Large intestine (tissue), 3 donors: Measurements from ENCODE around the gene CFI. TPM values are rescaled to one million over a fixed set of nuclear protein-coding genes. Genes with fewer than 3 reads are reported as not detected.

Experiments
- DNase-seq, 2 donors: peaks; one replicate each; pipeline versions ENCODE4 v3.0.0 to v3.0.0-alpha.2; 2013
- H3K27ac ChIP-seq: one replicate; pipeline ENCODE4 v1.5.1; 2013; ENCODE audit warnings: low read length
- H3K27me3 ChIP-seq: 2 replicates; pipeline ENCODE4 v1.6.1; 2013; ENCODE audit warnings: low read length; ENCODE audit not compliant: control insufficient read depth, insufficient read depth
- H3K36me3 ChIP-seq: 2 replicates; pipeline ENCODE4 v1.6.1; 2013; ENCODE audit warnings: low read length; ENCODE audit not compliant: control insufficient read depth, insufficient read depth
- H3K4me1 ChIP-seq: one replicate; pipeline ENCODE4 v1.6.1; 2013; ENCODE audit warnings: low read length; ENCODE audit not compliant: control insufficient read depth, insufficient read depth
- H3K4me3 ChIP-seq: one replicate; pipeline ENCODE4 v1.5.1; 2013; ENCODE audit warnings: low read length
- H3K9me3 ChIP-seq: one replicate; pipeline ENCODE4 v1.6.1; 2013; ENCODE audit warnings: mild to moderate bottlenecking, low read depth, low read length, moderate library complexity; ENCODE audit not compliant: control insufficient read depth
- WGBS: methylation state at CpG from one replicate; pipeline ENCODE4 v1.1.5; 2013; ENCODE audit warnings: low lambda C conversion rate; ENCODE audit not compliant: insufficient coverage; 5-methylcytosine and 5-hydroxymethylcytosine counted together
- polyA plus RNA-seq: library from polyadenylated mRNA; unstranded; fragments of 120-200 nt; gene quantifications from one replicate; pipeline ENCODE4 v1.2.1, GENCODE V29; 2013

The CFI gene
- polyA plus RNA-seq, 1 donor, result 244 TPM

DNA sequence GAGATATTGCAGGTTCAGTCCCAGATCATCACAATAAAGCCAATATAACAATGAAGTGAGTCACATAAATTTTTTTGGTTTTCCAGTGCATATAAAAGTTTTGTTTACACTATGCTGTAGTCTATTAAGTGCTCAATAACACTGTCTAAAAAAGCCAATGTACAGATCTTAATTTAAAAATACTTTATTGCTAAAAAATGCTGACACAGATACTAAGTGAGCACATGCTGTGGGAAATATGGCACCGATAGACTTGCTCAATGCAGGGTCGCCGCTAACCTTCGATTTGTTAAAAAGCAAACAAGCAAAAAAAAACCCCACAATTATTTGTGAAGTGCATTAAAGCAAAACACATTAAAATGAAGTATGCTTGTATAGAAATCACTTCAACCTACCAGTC, 82.2 kb downstream of the CFI start:
- no peak for DNase-seq
- WGBS, result 100% methylated on average over 1 of the region's 4 CpGs
- Histone ChIP-seq H3K27ac (no peak overlapping the region), H3K36me3 (peaks cover 19% of the 10 kb centered on the region), H3K27me3 (no peaks in the 10 kb centered on the region), H3K4me1 (no peaks in the 10 kb centered on the region), H3K4me3 (no peak overlapping the region), H3K9me3 (no peaks in the 10 kb centered on the region)

DNA sequence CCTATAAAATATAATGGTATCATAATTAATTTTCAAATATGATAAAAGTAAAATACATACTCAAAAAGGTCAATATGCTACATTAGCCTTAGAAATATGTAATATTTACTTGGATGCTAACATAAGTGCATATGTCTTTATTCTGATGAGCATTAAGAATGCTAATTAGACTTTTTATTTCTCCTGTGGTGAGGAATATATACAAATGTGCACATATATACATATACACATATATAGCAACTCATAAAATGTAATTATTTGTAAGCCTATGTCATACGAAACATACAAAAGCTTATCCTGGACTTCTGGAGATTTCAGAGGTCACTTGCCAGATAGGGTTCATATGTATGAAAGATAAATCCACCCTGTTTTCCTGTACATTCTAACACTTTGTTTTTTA, 83.0 kb downstream of the CFI start:
- Histone ChIP-seq H3K4me3 (no peak overlapping the region), H3K27ac (no peak overlapping the region), H3K9me3 (no peaks in the 10 kb centered on the region), H3K36me3 (peaks cover 24% of the 10 kb centered on the region), H3K27me3 (no peaks in the 10 kb centered on the region), H3K4me1 (no peaks in the 10 kb centered on the region)
- WGBS, result no CpG with 5 or more reads among the region's 1 CpG
- DNase-seq, result no peak

DNA sequence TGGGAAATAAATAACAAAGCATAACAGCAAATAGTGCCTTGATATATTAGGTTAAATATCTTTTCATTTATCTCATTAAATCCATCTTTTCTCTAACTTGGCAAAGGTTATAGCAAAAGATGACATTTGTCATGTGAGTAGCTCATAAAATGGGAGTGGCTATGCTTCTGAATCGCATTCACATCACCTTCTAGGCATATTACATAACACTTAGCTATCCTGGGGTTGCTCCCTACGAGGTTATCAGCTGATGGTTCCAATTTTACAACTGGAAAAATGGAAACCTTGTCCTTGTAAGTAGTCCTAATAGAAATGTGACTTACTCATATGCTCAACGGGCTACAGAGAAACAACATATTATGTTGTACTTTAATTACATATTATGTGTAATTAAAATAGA, 88.3 kb downstream of the CFI start:
- Histone ChIP-seq H3K4me3 (no peak overlapping the region), H3K27ac (no peak overlapping the region), H3K9me3 (no peaks in the 10 kb centered on the region), H3K27me3 (no peaks in the 10 kb centered on the region), H3K4me1 (no peaks in the 10 kb centered on the region), H3K36me3 (peaks cover 29% of the 10 kb centered on the region)
- peak; percentile 45 to 64 for DNase-seq
- WGBS, result 80% methylated on average over 1 of the region's 3 CpGs

DNA sequence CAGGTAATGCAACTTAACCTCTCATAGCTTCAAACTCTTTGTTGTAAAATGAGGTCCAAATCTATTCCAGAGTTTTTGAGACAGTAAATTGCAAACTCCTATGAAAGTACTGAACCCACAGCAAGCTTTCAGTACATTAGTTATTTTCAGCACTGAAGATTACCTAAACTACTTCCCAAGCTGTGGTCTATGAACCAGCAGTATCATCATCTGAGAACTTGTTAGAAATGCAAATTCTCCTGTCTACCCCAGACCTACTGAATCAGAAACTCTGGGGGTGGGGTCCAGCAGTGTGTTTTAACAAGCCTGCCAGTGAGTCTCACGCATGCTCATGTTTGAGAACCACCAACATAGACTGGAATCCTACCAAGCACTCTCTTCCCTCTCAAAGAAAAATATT, 92.8 kb downstream of the CFI start:
- Histone ChIP-seq H3K9me3 (no peaks in the 10 kb centered on the region), H3K36me3 (peaks cover 21% of the 10 kb centered on the region), H3K4me3 (no peak overlapping the region), H3K27ac (no peak overlapping the region), H3K4me1 (peaks cover 8% of the 10 kb centered on the region), H3K27me3 (no peaks in the 10 kb centered on the region)
- no peak for DNase-seq
- no CpG with 5 or more reads among the region's 1 CpG for WGBS

DNA sequence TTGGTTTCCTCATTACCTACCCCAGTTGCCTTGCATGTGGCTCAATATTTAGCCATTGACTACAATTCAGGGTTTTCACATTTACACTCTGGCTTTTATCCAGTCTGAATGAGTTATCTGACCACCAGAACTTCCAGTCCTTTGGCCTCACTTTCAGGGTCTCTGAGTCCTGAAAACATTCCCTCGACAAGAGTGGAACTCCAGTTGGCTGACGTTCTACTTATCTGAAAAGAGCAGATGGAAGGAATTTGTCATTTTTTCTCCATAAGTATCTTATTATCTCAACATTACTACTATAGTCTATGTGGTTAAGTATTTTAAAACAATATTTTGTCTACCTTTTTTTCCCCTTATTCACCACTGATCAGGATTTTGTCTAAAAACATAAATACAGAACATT, 93.4 kb downstream of the CFI start:
- no peak for DNase-seq
- Histone ChIP-seq H3K27me3 (no peaks in the 10 kb centered on the region), H3K27ac (no peak overlapping the region), H3K9me3 (no peaks in the 10 kb centered on the region), H3K4me3 (no peak overlapping the region), H3K4me1 (peaks cover 8% of the 10 kb centered on the region), H3K36me3 (peaks cover 19% of the 10 kb centered on the region)
- 100% methylated on average over 1 of the region's 2 CpGs for WGBS

DNA sequence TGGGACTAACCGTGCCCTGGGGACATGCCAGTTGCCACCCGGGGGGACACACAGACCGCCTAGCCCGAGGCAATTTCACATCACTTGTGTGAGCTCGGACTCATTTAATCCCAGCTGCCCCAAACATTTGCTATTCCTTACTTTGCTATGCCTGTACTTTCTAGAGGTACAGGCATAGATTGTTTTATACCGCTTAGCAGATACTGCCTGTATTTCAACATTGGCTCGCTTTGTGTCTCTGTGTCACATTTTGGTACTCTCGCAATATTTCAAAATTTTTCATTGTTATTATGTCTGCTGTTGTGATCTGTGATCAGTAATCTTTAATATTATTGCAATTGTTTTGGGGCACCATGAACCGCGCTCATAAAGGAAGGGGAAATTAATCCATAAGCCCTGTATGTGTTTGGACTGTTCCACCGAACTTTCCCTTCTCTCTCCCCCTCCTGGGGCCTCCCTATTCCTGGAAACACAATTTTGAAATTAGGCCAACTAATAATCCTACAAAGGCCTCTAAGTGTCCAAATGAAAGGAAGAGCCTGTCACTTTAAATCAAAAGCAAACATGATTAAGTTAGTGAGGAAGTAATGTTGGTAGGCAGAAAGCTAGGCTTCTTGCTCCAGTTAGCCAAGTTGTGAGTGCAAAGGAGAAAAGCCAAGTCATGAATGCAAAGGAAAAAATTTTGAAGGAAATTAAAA, 98.0 kb downstream of the CFI start:
- H3K27me3 ChIP-seq, result no peaks in the 10 kb centered on the region
- peaks cover 32% of the 10 kb centered on the region for H3K4me1 ChIP-seq
- H3K36me3 ChIP-seq, result peaks cover 17% of the 10 kb centered on the region
- DNase-seq, result peak in 1 of 2 donors; percentile 59
- H3K9me3 ChIP-seq, result no peaks in the 10 kb centered on the region
- H3K4me3 ChIP-seq, result peak overlapping the region; percentile 90
- 17% methylated on average over 2 of the region's 11 CpGs for WGBS
- H3K27ac ChIP-seq, result peak overlapping the region; percentile 98

DNA sequence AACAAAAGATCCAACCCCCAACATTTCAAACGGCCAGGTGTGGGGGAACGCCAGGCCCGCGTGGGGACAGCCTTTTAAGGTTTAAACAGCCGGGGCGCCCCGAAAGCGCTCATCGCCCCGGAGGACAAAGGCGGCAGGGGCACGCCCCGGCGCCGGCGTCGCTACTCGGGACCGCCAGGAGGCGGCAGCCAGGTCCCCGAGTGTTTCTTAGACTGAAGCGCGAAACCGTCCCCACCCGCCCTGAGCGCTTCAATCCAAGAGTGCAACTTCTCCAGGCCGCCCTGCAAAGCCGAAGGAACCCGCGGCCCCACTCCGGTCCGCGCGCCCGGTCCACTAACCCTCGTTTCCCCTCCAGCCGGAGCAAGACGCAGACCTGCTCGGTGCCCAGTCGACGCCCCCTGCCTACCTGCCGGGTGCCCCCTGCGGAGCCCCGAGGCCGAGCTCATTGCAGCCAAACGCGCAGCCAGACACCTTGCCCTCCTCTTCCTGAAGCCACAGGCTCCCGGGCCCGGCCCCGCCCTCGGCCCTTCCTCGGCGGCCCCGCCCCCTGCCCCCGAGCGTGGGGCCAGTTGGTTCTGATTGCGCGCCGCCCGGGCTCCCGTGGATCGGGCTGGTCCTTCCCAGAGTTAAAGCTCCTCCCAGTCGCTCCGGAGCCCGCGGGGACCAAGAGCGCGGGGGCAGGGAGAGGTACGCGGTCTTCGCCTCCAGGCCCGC, 98.7 kb downstream of the CFI start, which contains the start of gene CASP6:
CASP6 (minus strand) TSS at position 496 of the 714 bp plus-strand sequence; CDS start at position 446, 50 bp downstream.
- Histone ChIP-seq H3K36me3 (peaks cover 13% of the 10 kb centered on the region), H3K9me3 (no peaks in the 10 kb centered on the region), H3K4me3 (peak within 1 kb of the TSS; percentile 90), H3K27me3 (no peaks in the 10 kb centered on the region), H3K4me1 (peaks cover 35% of the 10 kb centered on the region), H3K27ac (peak within 1 kb of the TSS; percentile 98)
- WGBS, result no CpG with 5 or more reads among the region's 72 CpGs
- DNase-seq, result peak; percentile 83 to 94

DNA sequence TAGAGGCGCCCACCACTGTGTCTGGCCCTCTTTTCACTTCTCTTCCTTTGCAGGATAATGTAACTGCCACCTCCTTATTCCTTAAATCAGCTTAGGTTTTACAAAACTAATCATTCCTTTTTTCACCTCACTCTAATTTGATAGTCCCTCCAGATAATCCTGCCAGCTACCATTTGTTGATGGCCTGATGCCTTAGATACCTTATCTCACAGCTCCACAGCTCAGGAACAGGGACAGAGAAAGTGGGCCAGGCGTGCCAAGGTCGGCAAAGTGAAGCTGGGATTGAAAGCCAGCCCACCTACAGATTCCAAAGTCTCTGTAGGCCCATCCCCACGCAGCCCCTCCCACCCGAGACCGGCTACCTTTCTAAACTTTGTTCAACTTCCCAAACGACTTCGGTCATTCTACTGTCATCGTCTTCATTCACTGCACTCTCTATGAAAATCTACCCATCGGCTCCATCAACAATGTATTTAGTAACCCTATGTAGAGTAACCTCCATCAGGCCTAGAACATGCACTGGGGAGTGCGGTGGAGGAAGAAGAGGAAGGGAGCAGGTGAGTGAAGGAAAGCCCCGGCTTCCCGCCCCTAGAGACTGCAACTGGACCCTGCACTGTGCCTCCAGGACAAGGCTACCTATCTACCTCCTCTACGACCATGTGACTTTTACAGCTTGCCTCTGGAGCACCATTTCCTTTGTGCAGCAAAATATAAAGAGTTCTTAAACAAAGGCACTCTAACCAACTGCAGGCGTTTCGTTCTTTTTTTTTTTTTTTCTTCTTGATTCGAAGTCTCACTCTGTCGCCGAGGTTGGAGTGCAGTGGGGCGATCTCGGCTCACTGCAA, 100.0 kb downstream of the CFI start:
- WGBS, result 16% methylated on average over 6 of the region's 21 CpGs
- Histone ChIP-seq H3K36me3 (peaks cover 17% of the 10 kb centered on the region), H3K27ac (peak overlapping the region; percentile 98), H3K4me3 (peak overlapping the region; percentile 90), H3K27me3 (no peaks in the 10 kb centered on the region), H3K4me1 (peaks cover 40% of the 10 kb centered on the region), H3K9me3 (no peaks in the 10 kb centered on the region)
- DNase-seq, result peak; percentile 80 to 89

DNA sequence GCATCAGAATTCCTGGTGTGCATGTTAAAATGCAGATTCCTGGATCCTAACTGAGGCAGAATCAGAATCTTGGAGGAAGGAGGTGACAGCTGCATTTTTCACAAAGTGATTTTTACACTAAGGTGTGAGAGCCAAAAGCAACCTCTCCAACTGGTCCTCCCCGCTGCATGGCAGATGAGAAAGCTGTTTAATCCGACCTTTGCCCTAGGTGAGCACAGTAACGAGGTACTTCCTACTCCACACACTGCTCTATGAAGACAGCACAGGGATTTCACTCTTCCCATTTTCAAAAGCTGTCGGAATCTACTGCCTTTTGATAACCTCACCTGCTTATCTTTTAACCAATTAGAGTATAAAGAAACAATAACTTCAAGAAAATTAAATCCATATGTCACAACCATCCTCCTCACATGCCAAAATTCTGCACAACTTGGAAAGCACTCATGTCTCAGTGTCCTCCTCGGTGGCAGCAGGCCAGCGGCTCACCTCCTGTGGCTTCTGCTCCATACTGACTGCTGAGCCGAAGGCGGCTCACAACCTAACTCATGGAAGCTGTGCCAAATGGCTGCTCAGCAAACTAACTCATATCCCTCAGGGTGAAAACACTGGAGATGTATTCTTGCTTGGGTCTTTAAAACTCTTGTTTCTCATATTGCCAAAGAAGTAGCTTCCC, 102.1 kb downstream of the CFI start:
- H3K36me3 ChIP-seq, result peaks cover 32% of the 10 kb centered on the region
- H3K4me3 ChIP-seq, result no peak overlapping the region
- WGBS, result no CpG with 5 or more reads among the region's 8 CpGs
- H3K27me3 ChIP-seq, result no peaks in the 10 kb centered on the region
- no peaks in the 10 kb centered on the region for H3K9me3 ChIP-seq
- peak; percentile 57 to 80 for DNase-seq
- H3K4me1 ChIP-seq, result peaks cover 38% of the 10 kb centered on the region
- H3K27ac ChIP-seq, result peak overlapping the region; percentile 56

DNA sequence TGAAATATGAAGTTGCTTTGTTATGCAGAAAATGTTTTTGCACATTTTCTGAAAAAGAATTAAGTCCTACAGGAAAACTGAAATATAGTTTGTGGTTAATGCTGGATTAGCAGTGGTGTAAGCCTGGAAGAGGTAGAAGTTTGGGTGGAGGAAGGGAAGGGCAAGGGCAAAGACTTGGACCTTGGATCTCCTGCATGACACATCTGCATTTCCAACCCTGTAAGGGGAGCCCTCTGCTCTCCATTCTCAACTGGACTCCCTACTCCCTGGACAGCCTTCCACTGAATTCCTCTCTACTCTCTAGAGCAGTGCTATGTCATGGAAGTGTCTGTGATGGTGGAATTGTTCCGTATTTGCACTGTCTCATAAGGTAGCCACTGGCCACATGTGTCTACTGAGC, 103.1 kb downstream of the CFI start:
- peaks cover 40% of the 10 kb centered on the region for H3K36me3 ChIP-seq
- DNase-seq, result peak; percentile 25 to 51
- H3K4me3 ChIP-seq, result no peak overlapping the region
- H3K4me1 ChIP-seq, result peaks cover 32% of the 10 kb centered on the region
- H3K9me3 ChIP-seq, result no peaks in the 10 kb centered on the region
- no peaks in the 10 kb centered on the region for H3K27me3 ChIP-seq
- WGBS, result no CpG with 5 or more reads among the region's 1 CpG
- H3K27ac ChIP-seq, result peak overlapping the region; percentile 35
